ENCODE data around the gene SLC36A3. TPM values are rescaled to one million over a fixed set of nuclear protein-coding genes. Genes with fewer than 3 reads are reported as not detected.

The SLC36A3 gene
- total RNA-seq, 1 donor from 2014 or later = not detected

- no peak overlapping the region for H3K4me3 Mint-ChIP-seq (ENCODE audit: unreplicated experiment)
- peaks cover 6% of the 10 kb centered on the region for H3K4me1 Mint-ChIP-seq (ENCODE audit: unreplicated experiment)
- peaks cover 19% of the 10 kb centered on the region for H3K27me3 Mint-ChIP-seq (ENCODE audit: unreplicated experiment)
- H3K27ac Mint-ChIP-seq (ENCODE audit: unreplicated experiment) = no peak overlapping the region
- TF ChIP-seq CTCF (IDR thresholded peaks at IDR 0.05) = no peak
- no peak for DNase-seq (ENCODE audit: extremely low spot score, unreplicated experiment)
- H3K36me3 Mint-ChIP-seq (ENCODE audit: unreplicated experiment) = no peaks in the 10 kb centered on the region
- H3K9me3 Mint-ChIP-seq (ENCODE audit: unreplicated experiment) = no peaks in the 10 kb centered on the region
These were observed 27.8 kb downstream of the SLC36A3 start for GRCh38 chr5:151275803-151276202.

- DNase-seq (ENCODE audit: extremely low spot score, unreplicated experiment) = no peak
- H3K4me1 Mint-ChIP-seq (ENCODE audit: unreplicated experiment) = peaks cover 6% of the 10 kb centered on the region
- H3K9me3 Mint-ChIP-seq (ENCODE audit: unreplicated experiment) = no peaks in the 10 kb centered on the region
- TF ChIP-seq CTCF (IDR thresholded peaks at IDR 0.05) = no peak
- H3K36me3 Mint-ChIP-seq (ENCODE audit: unreplicated experiment) = no peaks in the 10 kb centered on the region
- H3K27me3 Mint-ChIP-seq (ENCODE audit: unreplicated experiment) = peaks cover 19% of the 10 kb centered on the region
- no peak overlapping the region for H3K27ac Mint-ChIP-seq (ENCODE audit: unreplicated experiment)
- no peak overlapping the region for H3K4me3 Mint-ChIP-seq (ENCODE audit: unreplicated experiment)
These were observed 28.9 kb downstream of the SLC36A3 start for GRCh38 chr5:151274666-151275065.

GRCh38 chr5:151271336-151271735 lies 32.2 kb downstream of the SLC36A3 start:
- Mint-ChIP-seq H3K9me3 (ENCODE audit: unreplicated experiment) (no peaks in the 10 kb centered on the region), H3K36me3 (ENCODE audit: unreplicated experiment) (peaks cover 16% of the 10 kb centered on the region), H3K27me3 (ENCODE audit: unreplicated experiment) (peaks cover 4% of the 10 kb centered on the region), H3K4me1 (ENCODE audit: unreplicated experiment) (peaks cover 2% of the 10 kb centered on the region), H3K4me3 (ENCODE audit: unreplicated experiment) (no peak overlapping the region), H3K27ac (ENCODE audit: unreplicated experiment) (no peak overlapping the region)
- no peak for DNase-seq (ENCODE audit: extremely low spot score, unreplicated experiment)
- TF ChIP-seq CTCF (IDR thresholded peaks at IDR 0.05) = no peak

- DNase-seq (ENCODE audit: extremely low spot score, unreplicated experiment) = no peak
- Mint-ChIP-seq H3K9me3 (ENCODE audit: unreplicated experiment) (no peaks in the 10 kb centered on the region), H3K4me3 (ENCODE audit: unreplicated experiment) (no peak overlapping the region)
These were observed 33.0 kb downstream of the SLC36A3 start for GRCh38 chr5:151270599-151270998.

More at GRCh38 chr5:151270599-151270998, 33.0 kb downstream of the SLC36A3 start:
- Mint-ChIP-seq H3K27ac (ENCODE audit: unreplicated experiment) (no peak overlapping the region), H3K36me3 (ENCODE audit: unreplicated experiment) (peaks cover 17% of the 10 kb centered on the region), H3K27me3 (ENCODE audit: unreplicated experiment) (no peaks in the 10 kb centered on the region), H3K4me1 (ENCODE audit: unreplicated experiment) (no peaks in the 10 kb centered on the region)
- TF ChIP-seq CTCF (IDR thresholded peaks at IDR 0.05) = no peak

All from osteocyte (in vitro differentiated cells).